ENCODE results near the gene PRMT7.

DNA sequence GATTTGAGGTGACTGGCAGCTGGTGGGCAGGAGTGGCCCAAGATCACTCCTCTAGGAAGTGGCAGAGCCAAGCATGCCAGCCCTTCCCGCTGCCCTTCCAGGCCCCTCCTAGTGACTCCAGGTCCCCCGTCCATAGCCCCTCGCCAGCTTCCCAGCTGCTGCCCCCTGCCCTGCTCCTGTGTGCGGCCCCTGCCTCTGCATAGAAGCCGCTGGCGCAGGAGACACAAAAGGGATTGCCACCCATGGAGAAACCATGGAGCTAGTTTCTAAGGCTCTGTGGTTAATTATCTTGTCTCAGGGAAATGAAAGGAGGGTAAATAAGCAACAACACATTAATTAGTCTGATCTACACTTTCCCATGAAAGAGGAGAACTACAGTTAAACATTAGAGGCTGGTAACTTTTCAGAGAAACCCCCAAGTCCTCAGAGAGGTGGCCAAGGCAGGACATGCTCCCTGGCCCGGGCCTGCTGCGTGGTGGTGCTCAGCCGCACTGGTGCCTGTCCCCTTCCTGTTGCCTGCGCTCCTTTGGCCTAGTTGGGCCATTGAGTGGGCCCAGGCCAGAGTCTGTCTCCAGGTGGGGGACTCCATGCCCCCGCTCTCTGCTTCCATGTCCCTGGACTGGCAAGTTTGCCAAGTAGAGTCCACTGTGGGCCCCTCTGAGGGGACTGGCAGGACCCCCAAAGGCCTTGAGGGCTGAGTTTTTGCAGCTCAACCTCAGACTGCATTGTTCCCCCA is 65.2 kb downstream of the PRMT7 start:
- no peak for TF ChIP-seq POLR2AphosphoS5 (IDR thresholded peaks at IDR 0.05)
- TF ChIP-seq, protein P1, sequence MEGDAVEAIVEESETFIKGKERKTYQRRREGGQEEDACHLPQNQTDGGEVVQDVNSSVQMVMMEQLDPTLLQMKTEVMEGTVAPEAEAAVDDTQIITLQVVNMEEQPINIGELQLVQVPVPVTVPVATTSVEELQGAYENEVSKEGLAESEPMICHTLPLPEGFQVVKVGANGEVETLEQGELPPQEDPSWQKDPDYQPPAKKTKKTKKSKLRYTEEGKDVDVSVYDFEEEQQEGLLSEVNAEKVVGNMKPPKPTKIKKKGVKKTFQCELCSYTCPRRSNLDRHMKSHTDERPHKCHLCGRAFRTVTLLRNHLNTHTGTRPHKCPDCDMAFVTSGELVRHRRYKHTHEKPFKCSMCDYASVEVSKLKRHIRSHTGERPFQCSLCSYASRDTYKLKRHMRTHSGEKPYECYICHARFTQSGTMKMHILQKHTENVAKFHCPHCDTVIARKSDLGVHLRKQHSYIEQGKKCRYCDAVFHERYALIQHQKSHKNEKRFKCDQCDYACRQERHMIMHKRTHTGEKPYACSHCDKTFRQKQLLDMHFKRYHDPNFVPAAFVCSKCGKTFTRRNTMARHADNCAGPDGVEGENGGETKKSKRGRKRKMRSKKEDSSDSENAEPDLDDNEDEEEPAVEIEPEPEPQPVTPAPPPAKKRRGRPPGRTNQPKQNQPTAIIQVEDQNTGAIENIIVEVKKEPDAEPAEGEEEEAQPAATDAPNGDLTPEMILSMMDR (IDR thresholded peaks at IDR 0.05 in 8 of 11, conservative IDR thresholded peaks at IDR 0.05 in 3 of 11): no peak
